IMR-90 (cell line): ENCODE results near the gene STARD13. TPM values are rescaled to one million over a fixed set of nuclear protein-coding genes. Genes with fewer than 3 reads are reported as not detected.

Experiments used
- ATAC-seq: fragments of 200-7000 bp; cut with Tn5 transposase; 2 replicates; pipeline ENCODE4 v1.9.1; 2020; ENCODE audit warnings: low read depth, mild to moderate bottlenecking, moderate library complexity
- BruUV-seq: library from RNA; stranded (reverse); fragments of 400-500 nt; replicated peaks from 2 replicates; lab custom pipeline; 2021; lab: Mats Ljungman, UMichigan
- CTCF ChIA-PET: fragments of 300-600 bp; formaldehyde crosslinking; extraction: SDS; loops from one replicate; lab custom pipeline; 2021; ENCODE audit warnings: antibody characterized with exemption; lab: Yijun Ruan, JAX
- POLR2A ChIA-PET: fragments of 300-600 bp; sonication (Branson Sonifier 250); formaldehyde crosslinking; loops from one replicate; lab custom pipeline; 2022; ENCODE audit warnings: antibody characterized with exemption; ENCODE audit not compliant: unreplicated experiment; lab: Charles Lee
- DNase-seq: peaks from one replicate; pipeline ENCODE4 v3.0.0; 2013
- H2AFZ ChIP-seq: replicated peaks from 2 replicates; pipeline ENCODE3; 2013; ENCODE audit warnings: low read length, mild to moderate bottlenecking; ENCODE audit not compliant: poor library complexity
- H2AK5ac ChIP-seq: 2 replicates; pipeline ENCODE4 v1.6.1; 2013; ENCODE audit warnings: low read depth, low read length, inconsistent platforms
- H2AK9ac ChIP-seq: replicated peaks from 2 replicates; pipeline ENCODE3; 2013; ENCODE audit warnings: mild to moderate bottlenecking, low read depth, low read length, moderate library complexity; ENCODE audit not compliant: poor library complexity
- H2BK120ac ChIP-seq: 2 replicates; pipeline ENCODE4 v1.6.1; 2013; ENCODE audit warnings: low read depth, low read length, inconsistent platforms
- H2BK15ac ChIP-seq: 3 replicates; pipeline ENCODE4 v1.6.1; 2013; ENCODE audit warnings: low read depth, low read length, inconsistent platforms
- H2BK20ac ChIP-seq: 2 replicates; pipeline ENCODE4 v1.6.1; 2013; ENCODE audit warnings: low read depth, mild to moderate bottlenecking, inconsistent platforms, low read length, moderate library complexity
- H2BK5ac ChIP-seq: 2 replicates; pipeline ENCODE4 v1.6.1; 2013; ENCODE audit warnings: mild to moderate bottlenecking, low read depth, low read length, inconsistent platforms; ENCODE audit not compliant: poor library complexity, severe bottlenecking
- H3K14ac ChIP-seq: replicated peaks from 2 replicates; pipeline ENCODE4 v1.6.1; 2013; ENCODE audit warnings: low read depth, low read length, inconsistent platforms
- H3K18ac ChIP-seq: 2 replicates; pipeline ENCODE4 v1.6.1; 2013; ENCODE audit warnings: low read depth, low read length, control low read depth
- H3K23ac ChIP-seq: 2 replicates; pipeline ENCODE4 v1.6.1; 2013; ENCODE audit warnings: low read depth, low read length, inconsistent platforms
- H3K27ac ChIP-seq: 2 replicates; pipeline ENCODE4 v1.5.1; 2013; ENCODE audit warnings: mild to moderate bottlenecking, control low read depth, low read length; ENCODE audit not compliant: insufficient read depth
- H3K27me3 ChIP-seq: 2 replicates; pipeline ENCODE4 v1.6.1; 2013; ENCODE audit warnings: low read length; ENCODE audit not compliant: control insufficient read depth, insufficient read depth
- H3K36me3 ChIP-seq: 2 replicates; pipeline ENCODE4 v1.6.1; 2013; ENCODE audit warnings: low read length, mixed read lengths; ENCODE audit not compliant: control insufficient read depth, insufficient read depth
- H3K4ac ChIP-seq: 2 replicates; pipeline ENCODE4 v1.6.1; 2013; ENCODE audit warnings: low read depth, low read length, inconsistent platforms
- H3K4me1 ChIP-seq: 2 replicates; pipeline ENCODE4 v1.6.1; 2013; ENCODE audit warnings: low read length, mixed read lengths; ENCODE audit not compliant: control insufficient read depth, insufficient read depth
- H3K4me2 ChIP-seq: 2 replicates; pipeline ENCODE4 v1.6.1; 2013; ENCODE audit warnings: low read depth, mild to moderate bottlenecking, control low read depth, low read length, moderate library complexity
- H3K4me3 ChIP-seq: 2 replicates; pipeline ENCODE4 v1.5.1; 2013; ENCODE audit warnings: low read depth, mild to moderate bottlenecking, control low read depth, low read length, moderate library complexity; ENCODE audit not compliant: insufficient read depth
- H3K56ac ChIP-seq: 2 replicates; pipeline ENCODE4 v1.6.1; 2013; ENCODE audit warnings: low read length, inconsistent platforms; ENCODE audit not compliant: insufficient read depth; ENCODE audit errors: extremely low read depth
- H3K79me1 ChIP-seq, 2 experiments: 2 replicates each; pipeline ENCODE4 v1.6.1; 2013; ENCODE audit warnings: low read length in 2 of 2, inconsistent platforms in 1 of 2, low read depth in 1 of 2
- H3K9ac ChIP-seq: 2 replicates; pipeline ENCODE4 v1.6.1; 2013; ENCODE audit warnings: low read depth, low read length, control low read depth
- H3K9me1 ChIP-seq: 2 replicates; pipeline ENCODE4 v1.6.1; 2013; ENCODE audit warnings: low read length, inconsistent platforms; ENCODE audit not compliant: insufficient read depth
- H3K9me3 ChIP-seq: 2 replicates; pipeline ENCODE4 v1.6.1; 2013; ENCODE audit warnings: low read length; ENCODE audit not compliant: control insufficient read depth, insufficient read depth
- H4K20me1 ChIP-seq: 2 replicates; pipeline ENCODE4 v1.6.1; 2013; ENCODE audit warnings: low read length, inconsistent platforms; ENCODE audit not compliant: insufficient read depth
- H4K5ac ChIP-seq: 2 replicates; pipeline ENCODE4 v1.6.1; 2013; ENCODE audit warnings: mild to moderate bottlenecking, low read depth, low read length, control low read depth
- H4K8ac ChIP-seq, 2 experiments: 2 replicates each; pipeline ENCODE4 v1.6.1; 2013; ENCODE audit warnings: low read depth in 2 of 2, low read length in 2 of 2, control low read depth in 1 of 2, inconsistent platforms in 1 of 2
- H4K91ac ChIP-seq: 2 replicates; pipeline ENCODE4 v1.6.1; 2013; ENCODE audit warnings: low read depth, low read length, inconsistent platforms; ENCODE audit not compliant: insufficient read depth
- CEBPB ChIP-seq: IDR thresholded peaks from 2 replicates; pipeline ENCODE4 v1.6.1; 2012; ENCODE audit warnings: low read depth, low read length, improper control_type of control experiment
- MAFK ChIP-seq: IDR thresholded peaks from 2 replicates; pipeline ENCODE4 v1.6.1; 2012; ENCODE audit warnings: low read depth, low read length, improper control_type of control experiment
- MXI1 ChIP-seq: IDR thresholded peaks from 2 replicates; pipeline ENCODE4 v1.6.1; 2012; ENCODE audit warnings: low read depth, mild to moderate bottlenecking, low read length, moderate library complexity, borderline replicate concordance
- SMC3 ChIP-seq: fragments of 150-350 bp; IDR thresholded peaks from 2 replicates; pipeline ENCODE4 v1.6.1; 2016; ENCODE audit warnings: low read depth, mild to moderate bottlenecking, antibody characterized with exemption, low read length, moderate library complexity
- WGBS, 2 experiments: methylation state at CpG; one replicate each; pipeline versions ENCODE4 v1.1.5 to v1.1.7; 2013; ENCODE audit warnings: missing lambda C conversion rate in 2 of 2; ENCODE audit not compliant: insufficient read length in 1 of 2; ENCODE audit errors: extremely low coverage in 2 of 2; 5-methylcytosine and 5-hydroxymethylcytosine counted together
- dilution Hi-C: fragments of 300-500 bp; cut with HindIII; formaldehyde crosslinking; loops from one replicate; pipeline ENCODE4 v1.14.3; 2018; ENCODE audit warnings: low sequenced_read_pairs; ENCODE audit not compliant: unreplicated experiment
- in situ Hi-C: fragments of 300-500 bp; cut with MboI; formaldehyde crosslinking; loops from 3 replicates; pipeline ENCODE4 v1.14.3; 2019; ENCODE audit warnings: low sequenced_read_pairs, inconsistent platforms, mixed read lengths
- intact Hi-C: fragments of 100-400 bp; cut with micrococcal nuclease; formaldehyde crosslinking; loops from 2 replicates; pipeline ENCODE4 v1.10.0; 2022
- polyA plus RNA-seq, 3 experiments: library from polyadenylated mRNA; depleted of rRNA; stranded (reverse); fragments of >200 nt; gene quantifications; 2 replicates each; pipeline ENCODE4 v1.2.3, GENCODE V29; 2012; ENCODE audit warnings: low replicate concordance in 1 of 3
- total RNA-seq: library from RNA; depleted of rRNA; stranded (reverse); fragments of >200 nt; gene quantifications from 2 replicates; pipeline ENCODE4 v1.2.3, GENCODE V29; 2012

Gene STARD13
- total and polyA plus RNA-seq, 2 of the 4 experiments (the other 2 are of a cell fraction): 23.6 to 46.6 TPM

DNA sequence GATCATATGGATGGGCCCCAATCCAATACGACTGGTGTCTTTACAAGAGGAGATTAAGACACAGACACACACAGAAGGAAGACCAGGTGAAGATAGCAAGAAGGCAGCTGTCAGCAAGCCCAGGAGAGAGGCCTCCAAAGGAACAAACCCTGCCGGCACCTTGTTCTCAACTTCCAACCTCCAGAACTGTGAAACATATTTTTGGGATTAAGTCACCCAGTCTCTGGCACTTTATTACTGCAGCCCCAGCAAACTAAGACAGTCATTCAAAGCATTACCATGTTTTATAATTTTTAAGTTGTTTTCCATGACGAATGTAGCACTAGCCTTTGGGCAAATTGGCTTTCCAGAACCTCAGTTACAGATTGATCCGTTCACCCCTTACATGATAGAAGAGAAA lies 11.3 kb downstream of the STARD13 start:
- CTCF ChIA-PET: no interaction called here

More for the DNA sequence above, 11.3 kb downstream of the STARD13 start:
- H3K4ac ChIP-seq: no peak overlapping the region
- TF ChIP-seq MAFK (no peak), SMC3 (no peak), MXI1 (no peak), CEBPB (no peak)
- peak overlapping the region; percentile 48; the same call in 1 of the 2 replicates for H3K18ac ChIP-seq
- POLR2A ChIA-PET: no interaction called here
- peak overlapping the region; percentile 41; the same call in 1 of the 2 replicates for H4K5ac ChIP-seq
- H3K9me1 ChIP-seq: peaks cover 19% of the 10 kb centered on the region
- peaks cover 49% of the 10 kb centered on the region for H4K20me1 ChIP-seq
- H3K4me2 ChIP-seq: no peak overlapping the region
- peak overlapping the region; percentile 38; the same call in 1 of the 2 replicates for H2BK20ac ChIP-seq
- BruUV-seq: no TSS peak
- no peak overlapping the region for H3K9ac ChIP-seq
- no peak overlapping the region for H3K27ac ChIP-seq
- H3K9me3 ChIP-seq: no peaks in the 10 kb centered on the region
- peaks cover 12% of the 10 kb centered on the region for H3K36me3 ChIP-seq
- ATAC-seq: no peak
- H3K27me3 ChIP-seq: no peaks in the 10 kb centered on the region
- H2AFZ ChIP-seq: no peak overlapping the region
- peak overlapping the region in 1 of 2 experiments; percentile 73; a peak in 2 of 4 replicates for H4K8ac ChIP-seq
- H3K4me1 ChIP-seq: peaks cover 28% of the 10 kb centered on the region
- dilution Hi-C loops (no loop called here), intact Hi-C loops (no loop called here), in situ Hi-C loops (no loop called here)
- no peak overlapping the region for H2AK9ac ChIP-seq
- H3K79me1 ChIP-seq: peaks cover 23 to 79% of the 10 kb centered on the region in 2 experiments
- DNase-seq: no peak
- no CpG with 5 or more reads among the region's 4 CpGs for WGBS, 2 experiments
- H3K4me3 ChIP-seq: no peak overlapping the region
- no peak overlapping the region; the same call in 2 of the 3 replicates for H2BK15ac ChIP-seq
- peak overlapping the region; percentile 38; the same call in 1 of the 2 replicates for H2AK5ac ChIP-seq
- peak overlapping the region; percentile 75 for H2BK5ac ChIP-seq
- no peak overlapping the region for H3K56ac ChIP-seq
- no peak overlapping the region for H4K91ac ChIP-seq
- no peak overlapping the region; the same call in 1 of the 2 replicates for H3K14ac ChIP-seq
- H3K23ac ChIP-seq: peak overlapping the region; percentile 38; the same call in 1 of the 2 replicates
- peak overlapping the region; percentile 36; the same call in 1 of the 2 replicates for H2BK120ac ChIP-seq
